Endothelial cell of umbilical vein (primary cell): ENCODE results near the gene PTAFR. TPM values are rescaled to one million over a fixed set of nuclear protein-coding genes. Genes with fewer than 3 reads are reported as not detected.

Source experiments
- BruUV-seq: library from RNA; stranded (reverse); fragments of 400-500 nt; replicated peaks from 2 replicates; lab custom pipeline; 2021; lab: Mats Ljungman, UMichigan
- CTCF ChIA-PET: fragments of 300-600, 350-600 bp; sonication (Branson Sonifier 250); formaldehyde crosslinking; loops from one replicate; lab custom pipeline; 2021; ENCODE audit warnings: antibody characterized with exemption, inconsistent platforms; lab: Charles Lee
- POLR2A ChIA-PET: fragments of 300-600, 350-600 bp; sonication (Branson Sonifier 250); formaldehyde crosslinking; loops from one replicate; lab custom pipeline; 2021; ENCODE audit warnings: antibody characterized with exemption, inconsistent platforms; lab: Charles Lee
- DNase-seq: peaks from one replicate; pipeline ENCODE4 v3.0.0-alpha.2; 2011; ENCODE audit warnings: low read depth, low spot score
- FAIRE-seq: peaks from 2 replicates; lab custom pipeline; 2011; peaks lifted over from hg19 to GRCh38; lab: Jason Lieb, UNC
- H2AFZ ChIP-seq: 2 replicates; pipeline ENCODE4 v1.6.0; 2012; ENCODE audit warnings: low read depth, low read length, control low read depth, inconsistent platforms
- H3K27ac ChIP-seq: 2 replicates; pipeline ENCODE4 v1.5.1; 2011; ENCODE audit warnings: low read depth, mild to moderate bottlenecking, control low read depth, low read length, moderate library complexity; ENCODE audit not compliant: insufficient read depth
- H3K27me3 ChIP-seq, 2 experiments: 2 replicates each; pipeline versions ENCODE4 v1.6.0 to v1.6.1; 2011; ENCODE audit warnings: low read length in 2 of 2, mixed read lengths in 1 of 2; ENCODE audit not compliant: control insufficient read depth in 2 of 2, insufficient read depth in 2 of 2
- H3K36me3 ChIP-seq, 2 experiments: 2 replicates in 1 of 2; 3 replicates in 1 of 2; pipeline ENCODE4 v1.5.1; 2011; ENCODE audit warnings: low read length in 2 of 2, mild to moderate bottlenecking in 1 of 2, moderate library complexity in 1 of 2; ENCODE audit not compliant: control insufficient read depth in 2 of 2, insufficient read depth in 2 of 2; ENCODE audit errors: extremely low read depth in 1 of 2
- H3K4me1 ChIP-seq: 3 replicates; pipeline ENCODE4 v1.5.1; 2011; ENCODE audit warnings: mild to moderate bottlenecking, low read length; ENCODE audit not compliant: control insufficient read depth, insufficient read depth; ENCODE audit errors: extremely low read depth
- H3K4me2 ChIP-seq: 2 replicates; pipeline ENCODE4 v1.6.1; 2011; ENCODE audit warnings: low read length, control low read depth, mixed read lengths; ENCODE audit not compliant: insufficient read depth
- H3K4me3 ChIP-seq, 3 experiments: fragments of 200-600 bp in 1 of 3; sonication (generic), shearing (Covaris generic) in 1 of 3; replicated peaks in 1 of 3; 2 replicates each; pipeline ENCODE4 v1.5.1; 2011 to 2016; ENCODE audit warnings: control low read depth in 3 of 3, low read length in 3 of 3, mild to moderate bottlenecking in 2 of 3, inconsistent platforms in 1 of 3, low read depth in 1 of 3, moderate library complexity in 1 of 3; ENCODE audit not compliant: insufficient read depth in 1 of 3
- H3K79me2 ChIP-seq: 2 replicates; pipeline ENCODE4 v1.6.0; 2012; ENCODE audit warnings: low read length, inconsistent platforms; ENCODE audit not compliant: control insufficient read depth, insufficient read depth
- H3K9ac ChIP-seq: replicated peaks from 2 replicates; pipeline ENCODE3; 2011; ENCODE audit warnings: low read length, control low read depth; ENCODE audit not compliant: insufficient read depth; ENCODE audit errors: extremely low read depth
- H3K9me1 ChIP-seq: replicated peaks from 3 replicates; pipeline ENCODE4 v1.6.0; 2011; ENCODE audit warnings: mild to moderate bottlenecking, low read length; ENCODE audit not compliant: control insufficient read depth, insufficient read depth; ENCODE audit errors: extremely low read depth
- H3K9me3 ChIP-seq: replicated peaks from 2 replicates; pipeline ENCODE4 v1.5.1; 2012; ENCODE audit warnings: low read length, inconsistent platforms; ENCODE audit not compliant: control insufficient read depth, insufficient read depth
- H4K20me1 ChIP-seq: replicated peaks from 2 replicates; pipeline ENCODE3; 2011; ENCODE audit warnings: mild to moderate bottlenecking, low read length; ENCODE audit not compliant: control insufficient read depth, insufficient read depth; ENCODE audit errors: extremely low read depth
- EZH2 ChIP-seq: IDR thresholded peaks from 2 replicates; pipeline ENCODE4 v1.6.1; 2012; ENCODE audit warnings: borderline replicate concordance, low read depth, mild to moderate bottlenecking, moderate library complexity, low read length, inconsistent platforms; ENCODE audit not compliant: severe bottlenecking
- FOS ChIP-seq: IDR thresholded peaks from 2 replicates; pipeline ENCODE4 v1.6.1; 2011; ENCODE audit warnings: mild to moderate bottlenecking, low read length, moderate library complexity, borderline replicate concordance; ENCODE audit not compliant: insufficient read depth
- GATA2 ChIP-seq: IDR thresholded peaks from 2 replicates; pipeline ENCODE4 v1.7.0; 2011; ENCODE audit warnings: low read depth, mild to moderate bottlenecking, moderate library complexity, mixed read lengths, low read length; ENCODE audit not compliant: insufficient read length, insufficient read depth
- MYC ChIP-seq: IDR thresholded peaks from one replicate; pipeline ENCODE4 v1.6.1; 2011; ENCODE audit warnings: mild to moderate bottlenecking, low read depth, low read length
- POLR2A ChIP-seq: IDR thresholded peaks from 2 replicates; pipeline ENCODE4 v1.6.1; 2012; ENCODE audit warnings: low read depth, mild to moderate bottlenecking, control low read depth, low read length
- POLR2AphosphoS5 ChIP-seq: IDR thresholded peaks from 2 replicates; pipeline ENCODE4 v1.6.1; 2012; ENCODE audit warnings: low read depth, mild to moderate bottlenecking, control low read depth, low read length, moderate library complexity; ENCODE audit not compliant: insufficient read depth
- dilution Hi-C: fragments of 300-500 bp; cut with MboI; formaldehyde crosslinking; loops from one replicate; pipeline ENCODE4 v1.15.0; 2019; ENCODE audit warnings: low sequenced_read_pairs; ENCODE audit not compliant: extremely low pct_ligation_motif_present
- intact Hi-C: fragments of 100-400 bp; cut with micrococcal nuclease; formaldehyde crosslinking; loops from one replicate; pipeline ENCODE4 v1.10.0; 2022
- polyA plus RNA-seq, 4 experiments: library from polyadenylated mRNA; depleted of rRNA in 3 of 4; stranded (reverse) in 3 of 4; unstranded in 1 of 4; fragments of >200 nt; gene quantifications; 2 replicates each; pipeline versions ENCODE4 v1.2.1 to v1.2.3, GENCODE V29; 2011 to 2012; ENCODE audit warnings: missing spikeins in 1 of 4
- total RNA-seq: library from RNA; stranded (reverse); gene quantifications from 2 replicates; pipeline ENCODE4 v1.2.3, GENCODE V29; 2021
- TF ChIP-seq, protein P1 (sequence below): IDR thresholded peaks from 2 replicates; pipeline ENCODE4 v1.6.1; 2011; ENCODE audit not compliant: insufficient read depth, insufficient read length
- TF ChIP-seq, protein P2 (sequence below), 2 donors: IDR thresholded peaks; 1 replicate in 1 of 2; 2 replicates in 1 of 2; pipeline ENCODE4 v1.5.1; 2011; ENCODE audit warnings: low read length in 2 of 2, mild to moderate bottlenecking in 2 of 2, moderate library complexity in 2 of 2, control low read depth in 1 of 2, inconsistent platforms in 1 of 2, low read depth in 1 of 2; ENCODE audit not compliant: insufficient read depth in 1 of 2; ENCODE audit errors: extremely low read depth in 1 of 2

The PTAFR gene
- total and polyA plus RNA-seq, 2 donors (not counting 3 experiments of a cell fraction or from before 2014, with no cell fraction given) = 0.20 to 0.32 TPM

DNA sequence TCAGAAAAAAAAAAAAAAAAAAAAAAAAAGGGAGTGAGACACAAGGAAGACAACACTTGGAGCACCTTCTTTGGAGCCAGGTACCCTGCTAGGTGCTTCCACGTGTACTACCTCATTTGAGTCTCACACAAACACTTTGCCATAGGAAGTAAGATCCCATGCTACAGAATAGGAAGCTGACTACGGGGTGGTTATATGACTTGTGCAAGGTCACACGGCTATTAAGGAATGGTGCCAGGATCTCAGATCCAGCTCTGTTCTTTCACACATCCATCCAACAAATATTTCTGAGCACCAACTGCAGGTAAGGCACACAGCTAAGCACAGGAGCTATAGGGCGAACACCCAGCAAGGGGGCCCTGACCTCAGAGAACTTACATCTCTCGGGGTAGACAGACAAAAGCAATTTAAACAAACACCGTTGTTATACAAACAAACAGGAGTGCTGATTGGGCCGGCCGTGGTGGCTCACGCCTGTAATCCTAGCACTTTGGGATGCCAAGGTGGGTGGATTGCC, 22.4 kb downstream of the PTAFR start:
- POLR2A ChIA-PET = no interaction called here
- H3K4me1 ChIP-seq = no peaks in the 10 kb centered on the region
- no peak overlapping the region for H3K4me2 ChIP-seq
- no peaks in the 10 kb centered on the region for H3K79me2 ChIP-seq
- H3K4me3 ChIP-seq = no peak overlapping the region
- H2AFZ ChIP-seq = no peak overlapping the region
- H3K9ac ChIP-seq = no peak overlapping the region
- BruUV-seq = no TSS peak
- H3K27ac ChIP-seq = no peak overlapping the region
- dilution Hi-C loops = no loop called here
- H4K20me1 ChIP-seq = no peaks in the 10 kb centered on the region
- no peaks in the 10 kb centered on the region for H3K9me1 ChIP-seq
- TF ChIP-seq GATA2 (no peak), FOS (no peak), POLR2A (no peak), POLR2AphosphoS5 (no peak), EZH2 (no peak), MYC (no peak)
- TF ChIP-seq, protein P1, sequence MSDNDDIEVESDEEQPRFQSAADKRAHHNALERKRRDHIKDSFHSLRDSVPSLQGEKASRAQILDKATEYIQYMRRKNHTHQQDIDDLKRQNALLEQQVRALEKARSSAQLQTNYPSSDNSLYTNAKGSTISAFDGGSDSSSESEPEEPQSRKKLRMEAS = no peak
- TF ChIP-seq, protein P2, sequence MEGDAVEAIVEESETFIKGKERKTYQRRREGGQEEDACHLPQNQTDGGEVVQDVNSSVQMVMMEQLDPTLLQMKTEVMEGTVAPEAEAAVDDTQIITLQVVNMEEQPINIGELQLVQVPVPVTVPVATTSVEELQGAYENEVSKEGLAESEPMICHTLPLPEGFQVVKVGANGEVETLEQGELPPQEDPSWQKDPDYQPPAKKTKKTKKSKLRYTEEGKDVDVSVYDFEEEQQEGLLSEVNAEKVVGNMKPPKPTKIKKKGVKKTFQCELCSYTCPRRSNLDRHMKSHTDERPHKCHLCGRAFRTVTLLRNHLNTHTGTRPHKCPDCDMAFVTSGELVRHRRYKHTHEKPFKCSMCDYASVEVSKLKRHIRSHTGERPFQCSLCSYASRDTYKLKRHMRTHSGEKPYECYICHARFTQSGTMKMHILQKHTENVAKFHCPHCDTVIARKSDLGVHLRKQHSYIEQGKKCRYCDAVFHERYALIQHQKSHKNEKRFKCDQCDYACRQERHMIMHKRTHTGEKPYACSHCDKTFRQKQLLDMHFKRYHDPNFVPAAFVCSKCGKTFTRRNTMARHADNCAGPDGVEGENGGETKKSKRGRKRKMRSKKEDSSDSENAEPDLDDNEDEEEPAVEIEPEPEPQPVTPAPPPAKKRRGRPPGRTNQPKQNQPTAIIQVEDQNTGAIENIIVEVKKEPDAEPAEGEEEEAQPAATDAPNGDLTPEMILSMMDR (IDR thresholded peaks at IDR 0.05; ENCODE audit: extremely low read depth in 1 of 2, insufficient read depth in 1 of 2, low read depth in 1 of 2, low read length in 2 of 2) = no peak
- no peaks in the 10 kb centered on the region for H3K36me3 ChIP-seq
- CTCF ChIA-PET = interaction anchor here (1.2 to 3.0 kb wide), 5 partner anchors 10 to 62 kb away, joined by 3 to 13 read pairs (median 5); no protein-coding TSS in a partner anchor
- intact Hi-C loops = no loop called here
- H3K9me3 ChIP-seq = no peaks in the 10 kb centered on the region
- H3K27me3 ChIP-seq = no peaks in the 10 kb centered on the region
- no peak for DNase-seq
- FAIRE-seq = no peak
